ENCODE data around the gene CUX1.
"Not testable (repeated sequence)": the region's sequence is repeated elsewhere in the genome, so short reads cannot be mapped to it uniquely, and the experiment has no call there.

The CUX1 gene

DNA sequence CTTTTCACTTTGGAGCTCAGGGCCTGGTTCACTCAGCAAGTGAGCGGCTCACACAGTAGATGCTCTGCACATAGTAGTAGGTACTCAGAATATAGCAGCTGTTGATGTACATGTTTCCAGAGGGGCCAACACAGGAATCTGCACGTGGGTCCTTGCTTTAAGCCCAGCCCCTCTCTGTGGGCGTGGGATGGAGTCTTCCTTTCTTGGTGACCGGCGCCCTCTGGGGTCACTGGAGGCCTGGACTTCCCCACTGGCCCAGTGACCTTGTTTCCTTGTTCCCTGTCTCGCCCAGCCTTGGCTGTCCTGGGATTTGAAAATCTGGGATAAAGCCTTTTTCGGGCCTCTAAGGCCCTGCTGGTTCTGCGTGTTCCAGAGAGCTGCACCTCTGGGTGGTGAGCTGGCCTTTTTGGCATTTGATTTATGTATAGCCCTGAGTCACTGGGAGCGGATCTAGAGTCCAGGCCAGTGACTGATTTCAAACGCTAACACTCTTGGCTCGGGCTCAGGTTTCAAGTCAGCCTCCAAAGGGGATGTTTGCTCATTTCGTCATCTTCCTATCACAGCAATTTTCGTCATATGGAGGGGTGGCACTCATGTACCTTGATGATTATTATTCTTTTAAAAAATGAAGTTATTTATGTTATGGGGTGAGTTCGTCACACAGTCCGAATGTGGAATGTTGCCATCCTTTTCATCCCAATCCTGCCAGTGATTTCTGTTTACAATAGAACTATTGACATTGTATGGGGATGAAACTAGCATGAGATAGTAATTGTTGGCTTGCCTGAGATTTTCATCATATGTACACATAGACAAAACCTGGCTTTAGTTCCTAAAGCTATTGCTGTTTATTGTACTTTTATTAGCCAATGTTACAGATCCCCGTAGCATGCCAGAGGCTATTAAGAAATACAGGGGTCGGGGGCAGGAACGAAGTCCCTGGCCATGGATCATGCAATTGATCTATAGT, 65.5 kb downstream of the CUX1 start:
- Histone ChIP-seq H3K27me3 (ENCODE audit: insufficient read depth, poor library complexity, severe bottlenecking) (no peaks in the 10 kb centered on the region), H3K9me3 (ENCODE audit: severe bottlenecking) (no peaks in the 10 kb centered on the region), H3K4me1 (ENCODE audit: insufficient read depth, poor library complexity, severe bottlenecking) (peaks cover 39% of the 10 kb centered on the region), H3K4me3 (ENCODE audit: severe bottlenecking) (no peak overlapping the region), H3K36me3 (ENCODE audit: low read depth) (no peaks in the 10 kb centered on the region), H3K27ac (ENCODE audit: poor library complexity, severe bottlenecking) (peak overlapping the region; percentile 98)
- DNase-seq (ENCODE audit: low spot score) = peak; percentile 94
- peak; percentile 90 for ATAC-seq (ENCODE audit: low read depth)
- TF ChIP-seq, protein P1, sequence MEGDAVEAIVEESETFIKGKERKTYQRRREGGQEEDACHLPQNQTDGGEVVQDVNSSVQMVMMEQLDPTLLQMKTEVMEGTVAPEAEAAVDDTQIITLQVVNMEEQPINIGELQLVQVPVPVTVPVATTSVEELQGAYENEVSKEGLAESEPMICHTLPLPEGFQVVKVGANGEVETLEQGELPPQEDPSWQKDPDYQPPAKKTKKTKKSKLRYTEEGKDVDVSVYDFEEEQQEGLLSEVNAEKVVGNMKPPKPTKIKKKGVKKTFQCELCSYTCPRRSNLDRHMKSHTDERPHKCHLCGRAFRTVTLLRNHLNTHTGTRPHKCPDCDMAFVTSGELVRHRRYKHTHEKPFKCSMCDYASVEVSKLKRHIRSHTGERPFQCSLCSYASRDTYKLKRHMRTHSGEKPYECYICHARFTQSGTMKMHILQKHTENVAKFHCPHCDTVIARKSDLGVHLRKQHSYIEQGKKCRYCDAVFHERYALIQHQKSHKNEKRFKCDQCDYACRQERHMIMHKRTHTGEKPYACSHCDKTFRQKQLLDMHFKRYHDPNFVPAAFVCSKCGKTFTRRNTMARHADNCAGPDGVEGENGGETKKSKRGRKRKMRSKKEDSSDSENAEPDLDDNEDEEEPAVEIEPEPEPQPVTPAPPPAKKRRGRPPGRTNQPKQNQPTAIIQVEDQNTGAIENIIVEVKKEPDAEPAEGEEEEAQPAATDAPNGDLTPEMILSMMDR (IDR thresholded peaks at IDR 0.05; ENCODE audit: poor library complexity, severe bottlenecking) = no peak

DNA sequence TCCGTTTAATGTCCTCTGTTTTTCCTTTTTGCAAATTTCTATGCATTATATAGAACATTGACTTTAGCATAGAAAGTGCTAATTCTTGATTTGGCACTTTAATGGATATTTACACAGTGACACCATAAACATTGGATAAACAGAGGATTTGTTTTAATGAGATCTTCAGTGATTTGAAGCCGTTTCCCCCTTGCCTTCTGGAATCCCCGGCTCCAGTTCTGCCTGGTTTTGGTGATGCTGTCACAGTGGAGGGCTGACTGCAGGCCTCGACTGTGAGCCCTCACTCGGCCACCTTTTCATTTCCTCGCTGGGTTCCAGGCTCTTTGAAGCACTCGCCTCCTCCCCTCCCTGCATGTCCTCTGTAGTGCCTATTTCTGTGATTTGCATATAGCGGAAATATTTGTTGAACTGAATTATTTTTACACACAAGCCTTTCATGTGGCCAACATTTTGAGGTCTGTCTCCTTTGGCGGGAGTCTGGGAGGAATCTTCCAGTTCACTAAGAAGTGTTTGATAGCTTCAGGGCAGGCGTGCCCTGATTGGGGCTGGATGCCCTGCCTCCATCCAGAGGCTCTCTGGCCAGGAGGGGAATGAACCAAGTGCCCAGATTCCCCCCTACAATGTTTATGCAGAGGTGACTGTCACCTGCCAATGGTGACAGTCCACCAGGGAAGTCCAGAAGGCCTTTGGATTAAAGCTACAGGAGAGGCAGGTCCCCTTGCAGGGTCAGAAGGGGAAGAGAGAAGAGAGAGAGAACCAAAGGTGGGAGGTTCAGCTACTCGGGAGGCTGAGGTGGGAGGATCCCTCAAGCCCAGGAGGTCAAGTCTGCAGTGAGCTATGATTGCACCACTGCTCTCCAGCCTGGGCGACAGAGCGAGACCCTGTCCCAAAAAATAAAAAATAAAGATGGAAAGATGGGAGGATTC, 67.5 kb downstream of the CUX1 start:
- H3K36me3 ChIP-seq (ENCODE audit: low read depth) = no peaks in the 10 kb centered on the region
- no peaks in the 10 kb centered on the region for H3K27me3 ChIP-seq (ENCODE audit: insufficient read depth, poor library complexity, severe bottlenecking)
- TF ChIP-seq, protein P1 (IDR thresholded peaks at IDR 0.05; ENCODE audit: poor library complexity, severe bottlenecking) = no peak
- H3K27ac ChIP-seq (ENCODE audit: poor library complexity, severe bottlenecking) = peak overlapping the region; percentile 98
- ATAC-seq (ENCODE audit: low read depth) (no peak), DNase-seq (ENCODE audit: low spot score) (no peak)
- H3K4me1 ChIP-seq (ENCODE audit: insufficient read depth, poor library complexity, severe bottlenecking) = peaks cover 39% of the 10 kb centered on the region
- no peaks in the 10 kb centered on the region for H3K9me3 ChIP-seq (ENCODE audit: severe bottlenecking)
- no peak overlapping the region for H3K4me3 ChIP-seq (ENCODE audit: severe bottlenecking)

DNA sequence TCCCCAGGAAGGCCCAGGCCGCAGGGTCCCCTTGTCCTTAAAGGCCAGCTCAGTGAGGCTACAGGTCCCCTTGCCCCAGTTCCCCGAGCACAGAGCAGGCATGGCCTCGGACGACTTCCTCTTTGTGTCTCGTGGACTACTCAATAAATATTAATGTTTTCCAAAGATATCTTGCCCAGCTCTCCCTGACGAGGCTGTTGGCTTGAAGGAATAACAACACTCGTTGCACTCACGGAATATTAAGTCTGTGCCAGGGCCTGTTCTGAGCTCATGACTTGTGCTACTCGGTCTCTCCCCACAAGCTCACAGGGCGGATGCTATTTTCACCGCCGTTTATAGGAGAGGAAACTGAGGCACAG, 68.2 kb downstream of the CUX1 start:
- H3K9me3 ChIP-seq (ENCODE audit: severe bottlenecking) = no peaks in the 10 kb centered on the region
- no peak overlapping the region for H3K27ac ChIP-seq (ENCODE audit: poor library complexity, severe bottlenecking)
- H3K4me1 ChIP-seq (ENCODE audit: insufficient read depth, poor library complexity, severe bottlenecking) = peaks cover 34% of the 10 kb centered on the region
- TF ChIP-seq, protein P1 (IDR thresholded peaks at IDR 0.05; ENCODE audit: poor library complexity, severe bottlenecking) = no peak
- ATAC-seq (ENCODE audit: low read depth) (no peak), DNase-seq (ENCODE audit: low spot score) (no peak)
- no peak overlapping the region for H3K4me3 ChIP-seq (ENCODE audit: severe bottlenecking)
- H3K27me3 ChIP-seq (ENCODE audit: insufficient read depth, poor library complexity, severe bottlenecking) = no peaks in the 10 kb centered on the region
- no peaks in the 10 kb centered on the region for H3K36me3 ChIP-seq (ENCODE audit: low read depth)

DNA sequence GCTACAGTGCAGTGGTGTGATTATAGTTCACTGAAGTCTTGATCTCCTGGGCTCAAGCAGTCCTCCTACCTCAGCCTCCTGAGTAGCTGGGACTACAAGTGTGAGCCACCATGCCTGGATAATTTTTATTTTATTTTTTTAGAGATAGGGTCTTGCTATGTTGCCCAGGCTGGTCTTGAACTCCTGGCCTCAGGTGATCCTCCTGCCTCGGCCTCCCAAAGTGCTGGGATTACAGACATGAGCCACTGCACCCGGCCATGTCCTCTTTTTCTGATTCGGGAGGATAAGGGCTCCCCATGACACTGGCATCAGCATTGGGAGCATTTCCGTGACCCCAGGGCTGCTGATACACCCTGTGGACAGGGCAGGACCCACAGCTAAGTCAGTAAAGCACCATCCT, 69.9 kb downstream of the CUX1 start:
- peaks cover 16% of the 10 kb centered on the region for H3K4me1 ChIP-seq (ENCODE audit: insufficient read depth, poor library complexity, severe bottlenecking)
- H3K4me3 ChIP-seq (ENCODE audit: severe bottlenecking); H3K9me3 ChIP-seq (ENCODE audit: severe bottlenecking); H3K27me3 ChIP-seq (ENCODE audit: insufficient read depth, poor library complexity, severe bottlenecking); H3K36me3 ChIP-seq (ENCODE audit: low read depth); H3K27ac ChIP-seq (ENCODE audit: poor library complexity, severe bottlenecking); ATAC-seq (ENCODE audit: low read depth); DNase-seq (ENCODE audit: low spot score): not testable (repeated sequence)

DNA sequence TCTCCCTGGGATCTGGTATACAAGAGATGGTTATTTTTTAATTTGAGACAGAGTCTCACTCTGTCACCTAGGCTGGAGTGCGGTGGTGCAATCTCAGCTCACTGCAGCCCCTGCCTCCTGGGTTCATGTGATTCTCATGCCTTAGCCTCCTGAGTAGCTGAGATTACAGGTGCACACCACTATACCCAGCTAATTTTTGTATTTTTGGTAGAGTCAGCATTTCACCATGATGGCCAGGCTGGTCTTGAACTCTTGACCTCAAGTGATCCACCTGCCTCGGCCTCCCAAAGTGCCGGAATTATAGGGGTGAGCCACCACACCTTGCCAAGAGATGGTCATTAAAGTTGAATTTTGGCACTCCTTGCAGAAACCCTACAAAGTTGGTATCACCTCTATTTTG, 71.1 kb downstream of the CUX1 start:
- H3K27ac ChIP-seq (ENCODE audit: poor library complexity, severe bottlenecking); DNase-seq (ENCODE audit: low spot score); H3K4me3 ChIP-seq (ENCODE audit: severe bottlenecking); ATAC-seq (ENCODE audit: low read depth); H3K9me3 ChIP-seq (ENCODE audit: severe bottlenecking); H3K36me3 ChIP-seq (ENCODE audit: low read depth); H3K4me1 ChIP-seq (ENCODE audit: insufficient read depth, poor library complexity, severe bottlenecking); H3K27me3 ChIP-seq (ENCODE audit: insufficient read depth, poor library complexity, severe bottlenecking): not testable (repeated sequence)

Data from RWPE2 (cell line).